HEK293T (cell line): ENCODE measurements around the gene POLR2E.

ENCODE experiments used
- CTCF ChIA-PET: fragments of 350-600 bp; formaldehyde crosslinking; extraction: SDS; loops from one replicate; lab custom pipeline; 2021; ENCODE audit warnings: antibody characterized with exemption, inconsistent platforms; lab: Yijun Ruan, JAX
- POLR2A ChIA-PET: fragments of 350-600 bp; formaldehyde crosslinking; extraction: SDS; loops from one replicate; lab custom pipeline; 2020; ENCODE audit warnings: antibody characterized with exemption, inconsistent platforms; lab: Yijun Ruan, JAX
- DNase-seq: peaks from one replicate; pipeline ENCODE4 v3.0.0; 2012; ENCODE audit warnings: mixed read lengths; ENCODE audit errors: extremely low spot score
- ARNT ChIP-seq: fragments of 450-650 bp; IDR thresholded peaks from 2 replicates; pipeline ENCODE4 v1.6.1; 2017; ENCODE audit warnings: mild to moderate bottlenecking
- BHLHE40 ChIP-seq: fragments of 450-650 bp; IDR thresholded peaks from 2 replicates; pipeline ENCODE4 v1.6.1; 2016; ENCODE audit warnings: mild to moderate bottlenecking, moderate library complexity, borderline replicate concordance
- CTBP1 ChIP-seq: fragments of 450-650 bp; IDR thresholded peaks from 2 replicates; pipeline ENCODE4 v1.6.1; 2016; ENCODE audit warnings: borderline replicate concordance
- ELF4 ChIP-seq: fragments of 450-650 bp; IDR thresholded peaks from 2 replicates; pipeline ENCODE4 v1.6.1; 2017; ENCODE audit warnings: antibody characterized with exemption
- FOXA1 ChIP-seq: fragments of 450-650 bp; IDR thresholded peaks from 2 replicates; pipeline ENCODE4 v1.6.1; 2016; ENCODE audit warnings: mild to moderate bottlenecking
- FOXK2 ChIP-seq: fragments of 450-650 bp; IDR thresholded peaks from 2 replicates; pipeline ENCODE4 v1.6.1; 2016; ENCODE audit warnings: mild to moderate bottlenecking
- FOXM1 ChIP-seq: fragments of 450-650 bp; IDR thresholded peaks from 2 replicates; pipeline ENCODE4 v1.6.1; 2017; ENCODE audit warnings: mild to moderate bottlenecking, borderline replicate concordance
- HDGF ChIP-seq: fragments of 450-650 bp; IDR thresholded peaks from 2 replicates; pipeline ENCODE4 v1.6.1; 2017; ENCODE audit warnings: antibody characterized with exemption, borderline replicate concordance
- L3MBTL2 ChIP-seq: fragments of 450-650 bp; conservative IDR thresholded peaks from 2 replicates; pipeline ENCODE4 v1.6.1; 2016; ENCODE audit warnings: mild to moderate bottlenecking
- LEF1 ChIP-seq: fragments of 450-650 bp; IDR thresholded peaks from 2 replicates; pipeline ENCODE4 v1.6.1; 2017; ENCODE audit warnings: mild to moderate bottlenecking, borderline replicate concordance
- NFRKB ChIP-seq: fragments of 450-650 bp; IDR thresholded peaks from 2 replicates; pipeline ENCODE4 v1.6.1; 2016; ENCODE audit warnings: mild to moderate bottlenecking, moderate library complexity
- PKNOX1 ChIP-seq: fragments of 450-650 bp; IDR thresholded peaks from 2 replicates; pipeline ENCODE4 v1.6.1; 2016
- SP1 ChIP-seq: fragments of 450-650 bp; IDR thresholded peaks from 2 replicates; pipeline ENCODE4 v1.6.1; 2017
- SUZ12 ChIP-seq: fragments of 450-650 bp; IDR thresholded peaks from 2 replicates; pipeline ENCODE4 v1.6.1; 2016; ENCODE audit warnings: mild to moderate bottlenecking
- TARDBP ChIP-seq: fragments of 450-650 bp; IDR thresholded peaks from 2 replicates; pipeline ENCODE4 v1.6.1; 2016
- ZNF384 ChIP-seq: fragments of 450-650 bp; IDR thresholded peaks from 2 replicates; pipeline ENCODE4 v1.6.1; 2016

The POLR2E gene

GRCh38 chr19:1112268-1113029, 17.3 kb upstream of the POLR2E start:
- DNase-seq, result no peak
- TF ChIP-seq HDGF, result no peak
- no peak for TF ChIP-seq FOXM1
- no peak for TF ChIP-seq NFRKB
- no peak for TF ChIP-seq SUZ12
- no peak for TF ChIP-seq ARNT
- no peak for TF ChIP-seq LEF1
- TF ChIP-seq ELF4, result no peak
- no peak for TF ChIP-seq TARDBP
- TF ChIP-seq L3MBTL2, result no peak
- ChIA-PET POLR2A (interaction anchor here (2.1 kb wide), 1 partner anchor 157 kb away, joined by 8 read pairs; the partner anchor contains the start of gene CIRBP), CTCF (interaction anchor here (0.7 to 1.6 kb wide), 5 partner anchors 9 to 126 kb away, joined by 3 to 7 read pairs (median 5); partner anchors contain the start of gene GPX4)

- ChIA-PET POLR2A (interaction anchor here (2.1 kb wide), 1 partner anchor 157 kb away, joined by 8 read pairs; the partner anchor contains the start of gene CIRBP), CTCF (interaction anchor here (0.7 kb wide), 1 partner anchor 83 kb away, joined by 5 read pairs; no protein-coding TSS in a partner anchor)
- TF ChIP-seq FOXK2, result no peak
- no peak for TF ChIP-seq TARDBP
- TF ChIP-seq CTBP1, result no peak
- TF ChIP-seq BHLHE40, result no peak
- no peak for TF ChIP-seq LEF1
- TF ChIP-seq ELF4, result no peak
- no peak for TF ChIP-seq SUZ12
- TF ChIP-seq ZNF384, result no peak
- no peak for TF ChIP-seq NFRKB
- TF ChIP-seq FOXA1, result no peak
- no peak for TF ChIP-seq SP1
- no peak for TF ChIP-seq FOXM1
- no peak for TF ChIP-seq PKNOX1
- no peak for TF ChIP-seq ARNT
- no peak for TF ChIP-seq L3MBTL2
- TF ChIP-seq HDGF, result no peak
- DNase-seq, result no peak
These were observed 16.6 kb upstream of the POLR2E start for GRCh38 chr19:1111641-1112267.

DNA sequence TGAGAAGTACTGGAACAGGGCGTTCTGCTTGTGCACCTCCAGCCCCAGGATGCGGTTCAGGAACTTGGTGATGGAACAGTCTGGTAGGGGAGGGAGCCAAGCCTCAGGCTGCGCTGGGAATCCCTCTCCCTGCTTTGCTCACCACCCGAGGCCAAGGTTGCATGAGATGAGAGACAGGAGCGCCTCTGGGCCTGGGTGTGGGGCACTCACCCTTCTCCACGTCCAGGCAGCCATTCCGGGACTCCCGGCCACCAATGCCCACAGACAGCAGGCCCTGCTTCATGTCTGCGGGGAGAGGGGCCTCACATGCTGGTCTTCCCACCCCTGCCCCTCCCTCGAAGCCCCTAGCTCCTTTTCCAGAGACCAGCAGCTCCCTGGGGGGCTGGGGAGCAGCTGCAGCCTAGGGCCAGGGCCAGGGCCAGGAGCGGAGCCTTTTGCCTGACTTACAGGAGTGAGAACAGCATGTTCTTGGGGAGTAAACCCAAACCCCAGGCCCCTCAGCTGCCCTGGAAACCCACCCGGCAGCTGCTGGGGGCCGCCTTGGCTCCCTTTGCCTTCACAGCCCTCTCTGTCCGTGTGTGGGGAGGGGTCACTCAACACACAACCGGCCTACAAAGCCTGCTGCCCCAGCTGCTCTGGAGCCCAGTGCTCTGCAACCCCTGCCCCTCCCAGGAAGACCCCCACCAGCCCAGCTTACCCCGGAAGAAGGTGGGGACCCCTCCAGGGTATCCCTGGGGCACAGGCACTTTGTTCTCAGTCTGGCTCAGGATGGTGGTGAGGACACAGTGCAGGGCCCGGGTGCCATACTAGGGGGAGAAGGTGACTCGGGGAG, 15.8 kb upstream of the POLR2E start:
- TF ChIP-seq PKNOX1 (no peak), ZNF384 (no peak), FOXA1 (no peak), L3MBTL2 (no peak)
- ChIA-PET POLR2A (interaction anchor here (2.1 kb wide), 1 partner anchor 158 kb away, joined by 8 read pairs; the partner anchor contains the start of gene CIRBP), CTCF (no interaction called here)

DNA sequence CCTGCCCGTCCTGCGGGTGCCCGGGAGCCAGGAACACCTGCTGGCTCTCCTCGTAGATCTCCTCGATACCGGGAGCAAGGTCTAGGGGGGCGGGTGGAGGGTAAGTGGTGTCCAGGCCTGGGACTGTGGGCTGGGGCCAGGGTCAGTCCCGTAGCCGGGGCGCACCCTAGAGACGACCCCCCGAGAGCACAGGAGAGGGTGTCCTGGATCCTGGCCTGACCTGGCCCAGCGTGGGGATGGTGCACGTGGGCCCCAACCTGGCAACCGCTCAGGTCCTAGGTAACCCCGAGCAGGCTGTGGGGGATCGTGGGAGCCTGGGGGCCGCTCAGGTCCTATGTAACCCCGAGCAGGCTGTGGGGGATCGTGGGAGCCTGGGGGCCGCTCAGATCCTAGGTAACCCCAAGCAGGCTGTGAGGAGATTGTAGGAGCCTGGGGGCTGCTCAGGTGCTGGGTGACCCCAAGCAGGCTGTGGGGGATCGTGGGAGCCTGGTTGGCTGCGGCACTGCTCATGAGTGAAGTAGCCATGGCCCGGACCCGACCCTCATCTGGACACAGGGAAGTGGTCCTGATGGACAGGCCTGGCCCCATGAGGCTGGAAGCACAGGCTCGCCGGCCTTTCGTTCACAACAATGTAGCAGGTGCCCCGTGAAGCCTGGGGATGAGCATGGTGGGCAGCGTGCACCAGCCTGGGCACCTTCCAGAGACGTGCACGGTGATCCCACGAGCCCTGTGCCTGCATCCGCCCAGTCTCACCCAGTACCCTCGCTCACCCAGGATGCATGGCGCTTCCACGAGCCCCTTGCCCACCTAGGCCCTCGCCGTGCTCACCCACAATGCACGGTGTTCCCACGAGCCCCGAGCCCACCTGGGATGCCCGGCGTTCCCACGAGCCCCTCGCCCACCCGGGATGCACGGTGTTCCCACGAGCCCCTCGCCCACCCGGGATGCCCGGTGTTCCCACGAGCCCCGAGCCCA, 14.8 kb upstream of the POLR2E start:
- ChIA-PET POLR2A (no interaction called here), CTCF (no interaction called here)
- TF ChIP-seq NFRKB (no peak), SP1 (no peak), TARDBP (no peak)
- DNase-seq, result no peak

More for the DNA sequence above, 15.8 kb upstream of the POLR2E start:
- no peak for DNase-seq

- TF ChIP-seq FOXA1 (no peak), CTBP1 (no peak), ZNF384 (no peak), PKNOX1 (no peak), ELF4 (no peak), HDGF (no peak), LEF1 (no peak), SP1 (no peak), FOXK2 (no peak), FOXM1 (no peak)
- ChIA-PET POLR2A (no interaction called here), CTCF (no interaction called here)
- DNase-seq, result no peak
These were observed 13.9 kb upstream of the POLR2E start for GRCh38 chr19:1109032-1109551.
